Measurements from ENCODE around the gene QRICH1. TPM values are rescaled to one million over a fixed set of nuclear protein-coding genes. Genes with fewer than 3 reads are reported as not detected.

Gene QRICH1
- total and polyA plus RNA-seq, 2 of the 4 experiments (the other 2 are of a cell fraction) = 62.7 to 77.3 TPM

- Histone ChIP-seq H3K4me1 (ENCODE audit: control insufficient read depth, insufficient read depth, low read length) (peaks cover 2% of the 10 kb centered on the region; the same call in 1 of the 2 replicates), H3K4me2 (ENCODE audit: low read depth, low read length) (no peak overlapping the region), H2AK9ac (replicated peaks; ENCODE audit: low read depth, low read length, poor library complexity) (no peak overlapping the region), H3K9me3 (ENCODE audit: control insufficient read depth, insufficient read depth, low read length) (no peaks in the 10 kb centered on the region), H2BK20ac (ENCODE audit: low read depth, low read length) (no peak overlapping the region), H3K27me3 (ENCODE audit: control insufficient read depth, insufficient read depth, low read length) (no peaks in the 10 kb centered on the region), H3K56ac (ENCODE audit: extremely low read depth, insufficient read depth, low read length) (no peak overlapping the region), H3K9me1 (ENCODE audit: insufficient read depth, low read length) (peaks cover 18% of the 10 kb centered on the region), H4K91ac (ENCODE audit: insufficient read depth, low read depth, low read length) (no peak overlapping the region), H3K79me1 (ENCODE audit: low read depth in 1 of 2, low read length in 2 of 2) (peaks cover 42 to 70% of the 10 kb centered on the region in 2 experiments), H2BK15ac (ENCODE audit: low read depth, low read length) (no peak overlapping the region), H4K20me1 (ENCODE audit: insufficient read depth, low read length) (peaks cover 7% of the 10 kb centered on the region; the same call in 1 of the 2 replicates), H3K4me3 (ENCODE audit: insufficient read depth, low read depth, low read length) (no peak overlapping the region), H4K8ac (ENCODE audit: low read depth in 2 of 2, low read length in 2 of 2) (no peak overlapping the region), H2AK5ac (ENCODE audit: low read depth, low read length) (no peak overlapping the region), H3K9ac (ENCODE audit: low read depth, low read length) (no peak overlapping the region), H2BK5ac (ENCODE audit: low read depth, low read length, poor library complexity, severe bottlenecking) (no peak overlapping the region), H3K4ac (ENCODE audit: low read depth, low read length) (no peak overlapping the region), H3K27ac (ENCODE audit: insufficient read depth, low read length) (no peak overlapping the region), H2AFZ (replicated peaks; ENCODE audit: low read length, poor library complexity) (no peak overlapping the region), H3K36me3 (ENCODE audit: control insufficient read depth, insufficient read depth, low read length) (peaks cover 36% of the 10 kb centered on the region), H3K18ac (ENCODE audit: low read depth, low read length) (no peak overlapping the region), H2BK120ac (ENCODE audit: low read depth, low read length) (no peak overlapping the region), H3K14ac (replicated peaks; ENCODE audit: low read depth, low read length) (no peak overlapping the region), H4K5ac (ENCODE audit: low read depth, low read length) (no peak overlapping the region), H3K23ac (ENCODE audit: low read depth, low read length) (no peak overlapping the region)
- TSS peak; percentile 77 for BruUV-seq (replicated peaks)
- DNase-seq (no peak), ATAC-seq (ENCODE audit: low read depth) (no peak)
- in situ Hi-C loops (cut with MboI; ENCODE audit: low sequenced_read_pairs) = no loop called here
- dilution Hi-C loops (cut with HindIII; ENCODE audit: low sequenced_read_pairs, unreplicated experiment) = no loop called here
- 98% methylated on average over 6 of the region's 10 CpGs; no CpG with 5 or more reads in 1 of the 2 experiments for WGBS, 2 experiments (ENCODE audit: extremely low coverage in 2 of 2, insufficient read length in 1 of 2)
- CTCF ChIA-PET = no interaction called here
- POLR2A ChIA-PET (ENCODE audit: unreplicated experiment) = no interaction called here
- no peak for TF ChIP-seq MXI1 (IDR thresholded peaks at IDR 0.05; ENCODE audit: borderline replicate concordance, low read depth, low read length)
- TF ChIP-seq CTCF (conservative IDR thresholded peaks at IDR 0.05; ENCODE audit: low read depth, low read length) = no peak
- no peak for TF ChIP-seq RFX5 (IDR thresholded peaks at IDR 0.05; ENCODE audit: low read depth, low read length)
- TF ChIP-seq RCOR1 (IDR thresholded peaks at IDR 0.05; ENCODE audit: insufficient replicate concordance, low read length) = no peak
- TF ChIP-seq RAD21 (IDR thresholded peaks at IDR 0.05; ENCODE audit: low read length) = no peak
- no peak for TF ChIP-seq ELK1 (IDR thresholded peaks at IDR 0.05; ENCODE audit: borderline replicate concordance, low read depth, low read length)
- no peak for TF ChIP-seq USF2 (IDR thresholded peaks at IDR 0.05; ENCODE audit: low read depth, low read length)
- no peak for TF ChIP-seq CEBPB (IDR thresholded peaks at IDR 0.05; ENCODE audit: low read depth, low read length)
- no peak for TF ChIP-seq NFE2L2 (IDR thresholded peaks at IDR 0.05; ENCODE audit: low read depth, low read length)
- no peak for TF ChIP-seq FOS (IDR thresholded peaks at IDR 0.05; ENCODE audit: low read depth, low read length)
- no peak for TF ChIP-seq BHLHE40 (IDR thresholded peaks at IDR 0.05; ENCODE audit: low read depth, low read length)
- TF ChIP-seq MAFK (IDR thresholded peaks at IDR 0.05; ENCODE audit: low read depth, low read length) = no peak
- TF ChIP-seq SMC3 (IDR thresholded peaks at IDR 0.05; ENCODE audit: low read depth, low read length) = no peak
- TF ChIP-seq POLR2A (IDR thresholded peaks at IDR 0.05; ENCODE audit: low read depth, low read length) = no peak
- no peak for TF ChIP-seq MAZ (IDR thresholded peaks at IDR 0.05; ENCODE audit: borderline replicate concordance, low read depth, low read length)
- TF ChIP-seq CHD1 (IDR thresholded peaks at IDR 0.05; ENCODE audit: low read depth, low read length) = no peak
- intact Hi-C loops (cut with micrococcal nuclease) = no loop called here
Observed at GRCh38 chr3:49057268-49057667, 36.6 kb downstream of the QRICH1 start.
